A673 (cell line): ENCODE data around the gene KRT74. TPM values are rescaled to one million over a fixed set of nuclear protein-coding genes. Genes with fewer than 3 reads are reported as not detected.

Experiments used
- BruUV-seq: library from RNA; stranded (reverse); fragments of 400-500 nt; replicated peaks from 2 replicates; lab custom pipeline; 2021; lab: Mats Ljungman, UMichigan
- CTCF ChIA-PET: fragments of 300-600 bp; sonication (Branson Sonifier 250); formaldehyde crosslinking; loops from one replicate; lab custom pipeline; 2022; ENCODE audit warnings: antibody characterized with exemption; lab: Charles Lee
- POLR2A ChIA-PET: fragments of 300-600 bp; sonication (Branson Sonifier 250); formaldehyde crosslinking; loops from one replicate; lab custom pipeline; 2022; ENCODE audit warnings: antibody characterized with exemption; ENCODE audit not compliant: low non-redundant PET; lab: Charles Lee
- DNase-seq: peaks from one replicate; pipeline ENCODE4 v3.0.0-alpha.2; 2015; ENCODE audit warnings: low spot score
- H3K27ac ChIP-seq: fragments of 200-600 bp; sonication (generic); 2 replicates; pipeline ENCODE4 v1.5.1; 2016; ENCODE audit warnings: mixed run types, low read depth, mild to moderate bottlenecking, mixed read lengths, antibody characterized with exemption, low read length; ENCODE audit not compliant: poor library complexity, severe bottlenecking
- H3K27me3 ChIP-seq: fragments of 200-600 bp; sonication (generic); replicated peaks from 2 replicates; pipeline ENCODE4 v1.6.1; 2017; ENCODE audit warnings: mixed run types, low read depth, mild to moderate bottlenecking, mixed read lengths, antibody characterized with exemption, low read length; ENCODE audit not compliant: insufficient read depth, poor library complexity
- H3K36me3 ChIP-seq: fragments of 200-600 bp; sonication (generic); 2 replicates; pipeline ENCODE4 v1.6.1; 2016; ENCODE audit warnings: mixed run types, mild to moderate bottlenecking, mixed read lengths, antibody characterized with exemption, low read length; ENCODE audit not compliant: insufficient read depth, poor library complexity, severe bottlenecking
- H3K4me1 ChIP-seq: fragments of 200-600 bp; sonication (generic); 2 replicates; pipeline ENCODE4 v1.6.1; 2017; ENCODE audit warnings: mixed run types, mild to moderate bottlenecking, mixed read lengths, antibody characterized with exemption, low read length; ENCODE audit not compliant: insufficient read depth, poor library complexity, severe bottlenecking
- H3K4me3 ChIP-seq: fragments of 200-600 bp; sonication (generic); 2 replicates; pipeline ENCODE4 v1.5.1; 2016; ENCODE audit warnings: low read depth, mixed run types, mild to moderate bottlenecking, mixed read lengths, low read length; ENCODE audit not compliant: poor library complexity, severe bottlenecking
- H3K9me3 ChIP-seq: fragments of 200-600 bp; sonication (generic); 2 replicates; pipeline ENCODE4 v1.6.1; 2016; ENCODE audit warnings: mixed run types, low read depth, mild to moderate bottlenecking, mixed read lengths, antibody characterized with exemption, low read length; ENCODE audit not compliant: poor library complexity, severe bottlenecking
- EZH2 ChIP-seq: fragments of 200-600 bp; sonication (generic); IDR thresholded peaks from 2 replicates; pipeline ENCODE4 v1.6.1; 2017; ENCODE audit warnings: borderline replicate concordance, low read depth, mild to moderate bottlenecking, mixed read lengths, antibody characterized with exemption, low read length; ENCODE audit not compliant: poor library complexity, severe bottlenecking
- intact Hi-C: fragments of 100-400 bp; cut with micrococcal nuclease; formaldehyde crosslinking; loops from one replicate; pipeline ENCODE4 v1.10.0; 2022; ENCODE audit not compliant: unreplicated experiment
- total RNA-seq: library from RNA; stranded (reverse); gene quantifications from 2 replicates; pipeline ENCODE4 v1.2.3, GENCODE V29; 2021
- TF ChIP-seq, protein P1 (sequence below): fragments of 300-800, 200-600 bp; sonication (generic); conservative IDR thresholded peaks from 2 replicates; pipeline ENCODE4 v1.5.1; 2017; ENCODE audit warnings: low read depth, mild to moderate bottlenecking, antibody characterized with exemption, low read length, moderate library complexity, mixed read lengths

KRT74 gene
- total RNA-seq, 1 experiment from 2014 or later, result not detected

DNA sequence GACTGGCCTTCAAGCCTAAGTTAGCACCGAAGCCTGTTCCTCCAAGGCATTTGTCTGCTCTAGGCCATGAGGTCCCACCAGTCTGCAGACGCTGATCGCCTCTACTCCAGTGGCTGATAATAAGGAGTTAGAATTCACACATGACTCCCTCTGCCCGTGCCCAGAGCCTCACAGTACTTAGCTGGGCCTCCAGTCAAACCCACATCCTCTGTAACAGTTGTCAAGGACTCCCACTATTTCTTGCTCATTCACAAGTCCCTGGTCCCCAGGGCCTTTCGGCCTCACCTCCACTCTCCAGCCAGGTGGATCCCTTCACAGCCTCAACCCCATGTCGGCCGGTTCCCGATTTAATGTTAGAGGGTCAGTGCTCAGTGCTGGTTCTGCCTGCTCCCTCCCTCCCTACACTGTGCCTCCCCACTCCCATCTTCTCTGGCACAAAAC is 47.1 kb downstream of the KRT74 start:
- Histone ChIP-seq H3K4me3 (no peak overlapping the region), H3K27ac (no peak overlapping the region), H3K36me3 (no peaks in the 10 kb centered on the region), H3K9me3 (no peaks in the 10 kb centered on the region), H3K4me1 (peaks cover 14% of the 10 kb centered on the region), H3K27me3 (no peaks in the 10 kb centered on the region)
- no peak for DNase-seq
- no TSS peak for BruUV-seq
- ChIA-PET POLR2A (no interaction called here), CTCF (no interaction called here)
- TF ChIP-seq, protein P1, sequence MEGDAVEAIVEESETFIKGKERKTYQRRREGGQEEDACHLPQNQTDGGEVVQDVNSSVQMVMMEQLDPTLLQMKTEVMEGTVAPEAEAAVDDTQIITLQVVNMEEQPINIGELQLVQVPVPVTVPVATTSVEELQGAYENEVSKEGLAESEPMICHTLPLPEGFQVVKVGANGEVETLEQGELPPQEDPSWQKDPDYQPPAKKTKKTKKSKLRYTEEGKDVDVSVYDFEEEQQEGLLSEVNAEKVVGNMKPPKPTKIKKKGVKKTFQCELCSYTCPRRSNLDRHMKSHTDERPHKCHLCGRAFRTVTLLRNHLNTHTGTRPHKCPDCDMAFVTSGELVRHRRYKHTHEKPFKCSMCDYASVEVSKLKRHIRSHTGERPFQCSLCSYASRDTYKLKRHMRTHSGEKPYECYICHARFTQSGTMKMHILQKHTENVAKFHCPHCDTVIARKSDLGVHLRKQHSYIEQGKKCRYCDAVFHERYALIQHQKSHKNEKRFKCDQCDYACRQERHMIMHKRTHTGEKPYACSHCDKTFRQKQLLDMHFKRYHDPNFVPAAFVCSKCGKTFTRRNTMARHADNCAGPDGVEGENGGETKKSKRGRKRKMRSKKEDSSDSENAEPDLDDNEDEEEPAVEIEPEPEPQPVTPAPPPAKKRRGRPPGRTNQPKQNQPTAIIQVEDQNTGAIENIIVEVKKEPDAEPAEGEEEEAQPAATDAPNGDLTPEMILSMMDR, result no peak
- no peak for TF ChIP-seq EZH2
- intact Hi-C loops, result no loop called here

DNA sequence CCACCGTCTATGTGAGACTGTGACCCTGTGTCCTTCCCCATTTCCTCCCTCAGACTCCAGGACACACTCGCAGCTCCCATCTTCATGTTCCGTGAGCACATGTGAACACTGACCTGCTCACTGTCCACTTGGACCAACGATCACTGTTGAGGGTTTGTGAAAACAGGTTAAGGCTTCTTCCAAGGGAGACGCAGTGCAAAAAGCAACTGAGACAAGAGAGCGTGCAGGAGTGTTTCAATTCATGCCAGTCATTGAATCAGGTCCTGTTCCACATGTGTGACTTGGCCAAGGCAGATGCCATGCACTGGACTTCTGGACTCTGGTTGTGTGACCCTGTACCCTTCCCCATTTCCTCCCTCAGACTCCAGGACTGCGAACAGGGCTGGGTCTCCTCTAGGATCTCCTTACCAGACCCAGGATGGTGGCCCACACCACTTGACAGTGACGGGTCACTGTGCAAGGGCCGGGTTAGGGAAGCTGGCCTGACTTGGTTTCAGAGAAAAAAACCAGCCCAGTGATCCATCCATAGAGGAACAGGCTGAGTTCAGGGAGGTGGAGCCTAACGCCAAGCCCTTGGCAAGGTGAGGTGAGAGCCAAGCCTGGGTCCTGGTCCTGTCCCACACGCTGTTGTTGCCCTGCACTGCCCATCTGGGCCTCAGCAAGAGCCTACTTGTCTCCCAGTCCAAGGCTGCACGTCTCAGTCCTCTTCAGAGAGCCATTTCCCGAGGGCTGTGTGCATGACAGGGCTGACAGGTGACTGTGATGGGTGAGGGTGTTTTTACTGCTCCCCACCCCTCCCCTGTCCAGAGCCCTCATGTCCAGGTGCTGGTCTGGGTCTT is 47.8 kb downstream of the KRT74 start:
- no TSS peak for BruUV-seq
- TF ChIP-seq, protein P1, result no peak
- TF ChIP-seq EZH2, result no peak
- Histone ChIP-seq H3K27me3 (no peaks in the 10 kb centered on the region), H3K36me3 (no peaks in the 10 kb centered on the region), H3K27ac (no peak overlapping the region), H3K4me1 (peaks cover 14% of the 10 kb centered on the region), H3K9me3 (no peaks in the 10 kb centered on the region), H3K4me3 (no peak overlapping the region)
- intact Hi-C loops, result no loop called here
- DNase-seq, result no peak
- POLR2A ChIA-PET, result no interaction called here
- CTCF ChIA-PET, result no interaction called here

DNA sequence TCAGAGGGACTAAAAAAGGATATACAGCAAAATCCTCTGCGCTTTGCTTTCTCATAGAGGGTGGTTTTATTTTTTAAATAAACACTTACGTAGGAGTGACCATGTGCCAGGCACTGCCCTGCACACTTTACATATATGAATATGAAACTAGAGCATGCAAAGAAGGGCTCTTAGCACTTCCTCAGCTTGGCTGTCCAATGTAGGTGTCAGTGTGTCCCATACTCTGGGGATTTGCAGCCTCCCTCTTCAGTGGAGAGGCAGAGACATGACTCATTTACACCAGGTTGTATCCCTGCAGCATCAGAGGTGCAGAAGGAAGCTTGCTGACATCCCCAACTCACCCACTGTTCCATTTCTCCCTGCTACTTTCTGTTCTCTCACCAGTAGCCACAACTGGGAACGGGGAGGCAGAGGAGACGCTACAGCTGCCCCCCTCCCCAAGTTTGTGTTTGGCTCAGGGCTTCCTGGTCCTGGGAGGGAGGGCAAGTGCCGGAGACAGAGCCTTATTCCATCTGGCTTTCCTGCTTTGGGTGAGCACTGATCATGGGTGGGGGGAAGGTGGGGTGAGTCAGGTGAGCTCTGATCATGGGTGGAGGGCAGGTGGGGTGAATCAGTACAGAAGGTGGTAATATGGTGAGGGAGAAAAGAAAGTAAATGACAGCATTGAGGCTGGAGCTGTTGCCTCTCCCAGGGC is 48.6 kb downstream of the KRT74 start:
- Histone ChIP-seq H3K27me3 (no peaks in the 10 kb centered on the region), H3K4me1 (peaks cover 14% of the 10 kb centered on the region), H3K27ac (no peak overlapping the region), H3K36me3 (no peaks in the 10 kb centered on the region), H3K9me3 (no peaks in the 10 kb centered on the region), H3K4me3 (no peak overlapping the region)
- ChIA-PET POLR2A (no interaction called here), CTCF (no interaction called here)
- DNase-seq, result no peak
- intact Hi-C loops, result no loop called here
- TF ChIP-seq, protein P1, result no peak
- TF ChIP-seq EZH2, result no peak
- no TSS peak for BruUV-seq
